GM21381 (cell line): ENCODE measurements around the gene ZNF655.
"Not testable (repeated sequence)": the region's sequence is repeated elsewhere in the genome, so short reads cannot be mapped to it uniquely, and the experiment has no call there.

Source experiments
- ATAC-seq: cut with Tn5 transposase; IDR thresholded peaks from one replicate; pipeline ENCODE4 v1.9.1; 2021; ENCODE audit warnings: mild to moderate bottlenecking, moderate library complexity; ENCODE audit not compliant: unreplicated experiment

ZNF655 gene, protein sequence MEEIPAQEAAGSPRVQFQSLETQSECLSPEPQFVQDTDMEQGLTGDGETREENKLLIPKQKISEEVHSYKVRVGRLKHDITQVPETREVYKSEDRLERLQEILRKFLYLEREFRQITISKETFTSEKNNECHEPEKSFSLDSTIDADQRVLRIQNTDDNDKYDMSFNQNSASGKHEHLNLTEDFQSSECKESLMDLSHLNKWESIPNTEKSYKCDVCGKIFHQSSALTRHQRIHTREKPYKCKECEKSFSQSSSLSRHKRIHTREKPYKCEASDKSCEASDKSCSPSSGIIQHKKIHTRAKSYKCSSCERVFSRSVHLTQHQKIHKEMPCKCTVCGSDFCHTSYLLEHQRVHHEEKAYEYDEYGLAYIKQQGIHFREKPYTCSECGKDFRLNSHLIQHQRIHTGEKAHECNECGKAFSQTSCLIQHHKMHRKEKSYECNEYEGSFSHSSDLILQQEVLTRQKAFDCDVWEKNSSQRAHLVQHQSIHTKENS

GRCh38 chr7:99558306-99559174 lies at the start of gene ZNF655:
ZNF655 (plus strand) TSS chr7:99558642; CDS start chr7:99560560, 1,918 bp downstream.
- ATAC-seq, result peak; percentile 80

GRCh38 chr7:99514050-99514449 lies 44.4 kb upstream of the ZNF655 start:
- ATAC-seq, result no peak

DNA sequence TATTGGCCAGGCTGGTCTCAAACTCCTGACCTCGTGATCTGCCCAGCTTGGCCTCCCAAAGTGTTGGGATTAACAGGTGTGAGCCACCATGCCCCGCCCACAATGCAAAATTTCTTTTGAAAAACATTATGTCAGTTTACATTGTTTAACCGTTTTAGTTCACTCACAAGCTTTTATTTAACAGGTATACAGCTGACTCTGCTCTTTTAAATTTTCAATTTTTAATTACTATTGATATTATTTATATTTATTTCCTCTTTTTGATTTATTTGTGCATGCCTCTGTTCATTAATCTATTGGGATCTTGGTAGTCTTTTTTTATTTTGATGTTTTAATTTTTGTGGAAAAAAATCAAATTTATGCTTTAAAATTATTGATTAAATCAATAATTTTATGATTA lies 37.0 kb upstream of the ZNF655 start:
- ATAC-seq, result no peak

- ATAC-seq, result no peak
Measured at GRCh38 chr7:99525713-99526440, 32.6 kb upstream of the ZNF655 start.

- no peak for ATAC-seq
Measured at GRCh38 chr7:99531354-99531765, 27.1 kb upstream of the ZNF655 start.

DNA sequence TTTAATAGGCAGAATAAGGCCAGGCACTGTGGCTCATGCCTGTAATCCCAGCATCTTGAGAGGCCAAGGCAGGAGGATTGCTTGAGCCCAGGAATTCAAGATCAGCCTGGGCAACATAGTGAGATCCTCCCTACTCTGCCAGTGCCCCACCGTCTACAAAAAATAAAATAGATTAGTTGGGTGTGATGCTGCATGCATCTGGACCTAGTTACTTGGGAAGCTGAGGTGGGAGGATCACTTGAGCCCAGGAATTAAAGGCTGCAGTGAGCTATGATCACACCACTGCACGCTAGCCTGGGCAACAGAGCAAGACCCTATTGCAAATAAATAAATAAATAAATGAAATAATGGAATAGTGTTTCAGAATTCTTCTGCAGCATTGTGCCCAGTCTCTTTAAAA lies 22.8 kb upstream of the ZNF655 start:
- no peak for ATAC-seq

GRCh38 chr7:99539213-99539811 lies 19.1 kb upstream of the ZNF655 start:
- no peak for ATAC-seq

DNA sequence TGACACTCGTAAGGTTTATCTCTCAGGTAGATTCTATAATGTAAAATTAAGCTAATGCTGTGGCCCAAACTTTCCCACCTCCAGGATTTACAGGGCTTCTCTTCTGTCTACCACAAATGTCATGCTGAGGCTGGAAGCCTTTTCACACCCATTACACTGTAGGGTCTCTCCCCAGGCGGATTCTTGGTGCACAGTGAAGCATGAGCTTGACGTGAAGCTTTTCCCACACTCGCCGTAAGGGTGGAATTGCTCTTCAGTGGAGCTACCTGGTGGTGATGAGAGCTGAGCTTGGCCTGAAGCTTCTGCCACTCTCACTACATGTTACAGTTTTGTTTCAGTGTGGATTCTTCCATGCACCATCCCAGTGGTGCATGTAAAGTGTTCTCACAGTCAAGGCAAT lies 17.9 kb upstream of the ZNF655 start:
- no peak for ATAC-seq

- no peak for ATAC-seq
Measured at GRCh38 chr7:99541212-99541611, 17.2 kb upstream of the ZNF655 start.

DNA sequence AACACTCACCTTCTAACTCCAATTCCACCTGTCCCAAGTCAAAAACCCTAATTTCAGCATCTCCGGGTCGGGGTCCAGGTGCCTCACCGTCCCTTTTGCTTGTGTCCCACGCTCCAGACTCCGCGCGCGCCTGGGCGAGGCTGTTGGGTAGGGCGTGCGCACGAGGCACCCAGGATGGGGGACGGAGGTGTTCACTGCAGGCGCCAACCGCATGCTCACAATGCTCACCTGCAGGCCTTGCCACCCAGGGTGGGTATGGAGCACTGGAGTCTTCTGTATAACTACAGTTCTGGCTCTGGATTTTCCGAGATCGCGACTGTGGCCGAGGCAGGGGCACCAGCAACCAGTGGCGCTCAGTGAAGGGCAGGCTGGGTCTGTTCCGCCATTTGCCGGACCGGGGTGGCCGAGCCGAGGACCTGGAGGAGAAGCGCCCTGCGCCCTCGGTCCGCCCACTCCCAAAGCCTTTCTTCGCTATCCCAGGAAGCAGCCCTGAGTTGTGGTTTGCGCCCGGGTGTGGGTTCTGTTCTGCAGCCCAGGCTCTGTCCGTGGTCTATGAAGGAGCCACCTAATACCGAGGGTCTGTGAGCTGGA lies 15.3 kb upstream of the ZNF655 start:
- ATAC-seq, result no peak

DNA sequence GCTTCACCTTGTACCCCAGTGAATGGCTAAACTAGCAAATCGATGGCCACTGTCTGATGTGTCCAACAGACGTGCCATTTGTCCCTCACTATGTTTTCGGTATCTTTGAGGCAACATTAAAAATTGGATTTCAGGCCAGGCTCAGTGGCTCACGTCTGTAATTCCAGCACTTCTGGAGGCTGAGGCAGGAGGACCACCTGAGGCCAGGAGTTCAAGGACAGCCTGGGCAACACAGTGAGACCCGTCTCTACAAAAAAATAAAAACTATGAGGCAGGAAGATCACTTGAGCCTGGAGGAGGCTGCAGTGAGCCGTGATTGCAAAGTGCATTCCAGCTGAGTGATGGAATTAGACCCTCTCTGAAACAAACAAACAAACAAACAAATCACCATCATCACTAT lies 14.5 kb upstream of the ZNF655 start:
- no peak for ATAC-seq

DNA sequence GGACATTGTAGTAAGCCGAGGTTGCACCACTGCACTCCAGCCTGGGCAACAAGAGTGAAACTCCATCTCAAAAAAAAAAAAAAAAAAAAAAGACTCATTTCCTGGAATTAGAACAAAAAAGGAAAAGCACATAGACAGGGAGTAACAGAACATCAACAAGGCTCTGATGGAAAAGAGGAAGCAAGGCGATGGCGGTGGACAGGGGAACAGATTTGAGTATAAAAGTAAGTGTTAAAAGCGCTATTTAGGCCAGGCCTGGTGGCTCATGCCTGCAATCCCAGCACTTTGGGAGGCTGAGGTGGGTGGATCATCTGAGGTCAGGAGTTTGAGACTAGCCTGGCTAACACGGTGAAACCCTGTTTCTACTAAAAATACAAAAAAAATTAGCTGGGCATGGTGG lies 13.1 kb upstream of the ZNF655 start:
- ATAC-seq, result not testable (repeated sequence)

- ATAC-seq, result not testable (repeated sequence)
Measured at GRCh38 chr7:99549545-99549944, 8.9 kb upstream of the ZNF655 start.

GRCh38 chr7:99551334-99551733 lies 7.1 kb upstream of the ZNF655 start:
- ATAC-seq, result no peak

GRCh38 chr7:99551767-99552463 lies 6.5 kb upstream of the ZNF655 start, which contains the start of gene FAM200A:
FAM200A (minus strand) TSS chr7:99552114; CDS start chr7:99548407, 3,707 bp downstream.
- ATAC-seq, result peak; percentile 95

DNA sequence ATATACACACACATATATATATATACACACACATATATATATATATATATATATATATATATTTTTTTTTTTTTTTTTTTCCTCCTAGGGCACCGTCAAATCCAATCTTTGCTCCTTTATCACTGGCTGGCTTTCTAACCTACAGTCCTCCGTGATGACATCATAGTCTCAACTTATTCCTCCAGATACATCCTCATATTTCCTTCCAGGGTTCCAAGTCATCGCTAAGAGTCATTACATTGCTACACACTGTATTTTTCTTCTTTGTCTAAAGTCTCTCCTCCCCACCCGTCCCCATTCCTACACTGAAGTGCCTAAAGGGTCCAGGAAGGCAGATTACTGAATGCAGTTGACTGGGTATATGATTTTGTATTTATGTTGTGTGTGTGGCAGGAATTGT lies 5.4 kb upstream of the ZNF655 start:
- ATAC-seq, result no peak

GRCh38 chr7:99554939-99555338 lies 3.5 kb upstream of the ZNF655 start:
- no peak for ATAC-seq

- no peak for ATAC-seq
Measured at GRCh38 chr7:99557196-99557607, 1.2 kb upstream of the ZNF655 start.

- ATAC-seq, result peak; percentile 52
Measured at GRCh38 chr7:99557940-99558305, 519 bp upstream of the ZNF655 start.
